Measurements from ENCODE around the gene ATP1B3. TPM values are rescaled to one million over a fixed set of nuclear protein-coding genes. Genes with fewer than 3 reads are reported as not detected.
A peak's percentile ranks its signal among the peaks of the same experiment; 100 is the strongest.

ATP1B3 gene
- polyA plus RNA-seq, 4 donors = 174 to 406 (median 258) TPM

DNA sequence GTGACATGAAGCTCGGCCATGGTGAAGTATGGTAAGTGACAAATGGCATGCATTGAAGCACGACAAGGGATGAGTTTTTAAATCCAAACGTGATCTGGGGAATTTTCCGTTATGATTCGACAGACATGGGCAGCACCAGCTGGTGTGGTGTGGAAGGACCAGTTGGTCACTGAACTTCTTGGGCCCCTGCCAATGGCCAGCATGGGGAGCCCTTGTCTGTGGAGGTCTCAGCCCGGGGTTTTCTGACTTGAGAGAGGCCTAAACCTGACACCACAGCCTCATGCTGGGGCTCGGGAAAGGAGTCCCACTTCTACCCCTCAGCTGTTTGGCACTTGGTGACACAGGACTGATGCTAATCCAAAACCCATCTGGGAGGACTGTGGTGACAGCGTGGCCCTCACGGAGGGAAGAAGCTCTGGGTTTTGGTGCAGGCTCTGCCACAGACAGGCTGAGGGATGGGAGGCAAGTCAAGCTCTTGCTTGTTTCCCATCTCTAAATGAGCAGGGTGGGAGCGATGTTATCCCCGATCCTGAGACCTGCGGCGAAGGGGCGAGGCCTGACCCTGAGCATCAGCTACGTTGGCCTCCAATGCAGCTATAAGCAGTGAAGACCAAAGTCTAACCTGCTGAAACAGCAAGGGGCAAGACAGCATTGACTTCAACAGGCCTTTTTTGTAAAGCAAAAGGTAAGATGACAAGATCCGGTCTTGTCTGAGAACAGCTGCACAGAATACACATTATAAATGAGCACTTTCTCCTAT is 69.5 kb downstream of the ATP1B3 start:
- 75 to 79% (median 78%) methylated on average over 16 of the region's 16 CpGs for WGBS, 3 donors
- no peak for FAIRE-seq
- Histone ChIP-seq H3K4me1 (ENCODE audit: control insufficient read depth in 3 of 3, insufficient read depth in 2 of 3, low read depth in 1 of 3, low read length in 2 of 3) (peaks cover 0 to 39% (median 0%) of the 10 kb centered on the region in 3 donors), H3K9me3 (ENCODE audit: control insufficient read depth in 2 of 2, insufficient read depth in 1 of 2, low read depth in 1 of 2, low read length in 1 of 2) (peaks cover 0 to 26% of the 10 kb centered on the region in 2 donors), H3K27me3 (ENCODE audit: control insufficient read depth in 3 of 3, insufficient read depth in 3 of 3, low read length in 3 of 3) (no peaks in the 10 kb centered on the region), H3K4me3 (ENCODE audit: low read depth in 1 of 3, low read length in 3 of 3) (no peak overlapping the region), H3K36me3 (ENCODE audit: control insufficient read depth in 3 of 3, insufficient read depth in 2 of 3, low read depth in 1 of 3, low read length in 3 of 3) (peaks cover 0 to 32% (median 0%) of the 10 kb centered on the region in 3 donors), H3K27ac (ENCODE audit: low read depth in 1 of 3, low read length in 2 of 3) (peak overlapping the region in 1 of 3 donors; percentile 74)
- DNase-seq = peak; percentile 23 to 51

DNA sequence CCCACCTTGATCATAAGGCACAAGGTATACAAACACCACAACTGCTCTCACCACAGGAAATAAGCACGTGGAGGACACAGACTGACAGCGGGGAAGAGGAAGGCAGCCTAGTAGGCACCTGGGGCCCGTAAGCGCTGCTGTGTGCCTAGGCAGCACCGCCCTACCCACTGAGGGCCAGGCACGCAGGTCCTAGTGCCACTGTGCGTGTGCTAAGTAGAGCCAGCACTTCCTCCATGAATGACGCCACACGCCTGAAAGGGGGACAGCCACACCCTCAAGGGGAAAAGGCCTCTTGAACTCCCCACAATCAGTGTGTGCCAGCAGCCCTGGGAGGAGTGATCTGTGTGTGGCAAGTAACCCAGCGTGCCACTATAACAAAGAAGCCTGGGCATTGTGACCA is 73.0 kb downstream of the ATP1B3 start:
- H3K36me3 ChIP-seq (ENCODE audit: control insufficient read depth in 3 of 3, insufficient read depth in 2 of 3, low read depth in 1 of 3, low read length in 3 of 3) = peaks cover 2 to 33% (median 3%) of the 10 kb centered on the region in 3 donors
- H3K4me3 ChIP-seq (ENCODE audit: low read depth in 1 of 3, low read length in 3 of 3) = no peak overlapping the region
- H3K27ac ChIP-seq (ENCODE audit: low read depth in 1 of 3, low read length in 2 of 3) = peak overlapping the region in 1 of 3 donors; percentile 86
- peaks cover 0 to 31% (median 0%) of the 10 kb centered on the region in 3 donors for H3K4me1 ChIP-seq (ENCODE audit: control insufficient read depth in 3 of 3, insufficient read depth in 2 of 3, low read depth in 1 of 3, low read length in 2 of 3)
- DNase-seq (no peak), FAIRE-seq (no peak)
- peaks cover 0 to 2% of the 10 kb centered on the region in 2 donors for H3K9me3 ChIP-seq (ENCODE audit: control insufficient read depth in 2 of 2, insufficient read depth in 1 of 2, low read depth in 1 of 2, low read length in 1 of 2)
- no peaks in the 10 kb centered on the region for H3K27me3 ChIP-seq (ENCODE audit: control insufficient read depth in 3 of 3, insufficient read depth in 3 of 3, low read length in 3 of 3)
- 89 to 93% (median 91%) methylated on average over 10 of the region's 10 CpGs for WGBS, 3 donors

DNA sequence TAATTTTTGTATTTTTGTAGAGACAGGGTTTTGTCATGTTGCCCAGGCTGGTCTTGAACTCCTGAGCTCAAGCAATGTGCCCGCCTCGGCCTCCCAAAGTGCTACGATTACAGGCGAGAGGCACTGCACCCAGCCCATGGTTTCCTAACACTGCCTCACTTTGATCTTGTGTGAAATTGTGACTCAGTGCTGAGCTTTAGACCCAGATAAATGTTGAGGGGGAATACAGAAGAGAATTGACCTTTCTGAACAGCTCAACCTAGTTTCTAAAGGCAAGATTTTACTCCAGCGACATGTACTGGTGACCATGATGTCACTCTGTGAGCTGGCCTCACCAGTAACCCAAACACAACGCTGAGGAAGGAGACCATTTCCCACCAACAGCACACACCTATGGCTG is 73.5 kb downstream of the ATP1B3 start:
- Histone ChIP-seq H3K4me3 (ENCODE audit: low read depth in 1 of 3, low read length in 3 of 3) (no peak overlapping the region), H3K36me3 (ENCODE audit: control insufficient read depth in 3 of 3, insufficient read depth in 2 of 3, low read depth in 1 of 3, low read length in 3 of 3) (peaks cover 2 to 32% (median 3%) of the 10 kb centered on the region in 3 donors), H3K27me3 (ENCODE audit: control insufficient read depth in 3 of 3, insufficient read depth in 3 of 3, low read length in 3 of 3) (no peaks in the 10 kb centered on the region), H3K27ac (ENCODE audit: low read depth in 1 of 3, low read length in 2 of 3) (peak overlapping the region in 1 of 3 donors; percentile 86), H3K9me3 (ENCODE audit: control insufficient read depth in 2 of 2, insufficient read depth in 1 of 2, low read depth in 1 of 2, low read length in 1 of 2) (no peaks in the 10 kb centered on the region), H3K4me1 (ENCODE audit: control insufficient read depth in 3 of 3, insufficient read depth in 2 of 3, low read depth in 1 of 3, low read length in 2 of 3) (peaks cover 0 to 31% (median 0%) of the 10 kb centered on the region in 3 donors)
- WGBS, 3 donors = 55 to 71% (median 58%) methylated on average over 6 of the region's 6 CpGs
- no peak for FAIRE-seq
- DNase-seq = peak; percentile 67 to 79

DNA sequence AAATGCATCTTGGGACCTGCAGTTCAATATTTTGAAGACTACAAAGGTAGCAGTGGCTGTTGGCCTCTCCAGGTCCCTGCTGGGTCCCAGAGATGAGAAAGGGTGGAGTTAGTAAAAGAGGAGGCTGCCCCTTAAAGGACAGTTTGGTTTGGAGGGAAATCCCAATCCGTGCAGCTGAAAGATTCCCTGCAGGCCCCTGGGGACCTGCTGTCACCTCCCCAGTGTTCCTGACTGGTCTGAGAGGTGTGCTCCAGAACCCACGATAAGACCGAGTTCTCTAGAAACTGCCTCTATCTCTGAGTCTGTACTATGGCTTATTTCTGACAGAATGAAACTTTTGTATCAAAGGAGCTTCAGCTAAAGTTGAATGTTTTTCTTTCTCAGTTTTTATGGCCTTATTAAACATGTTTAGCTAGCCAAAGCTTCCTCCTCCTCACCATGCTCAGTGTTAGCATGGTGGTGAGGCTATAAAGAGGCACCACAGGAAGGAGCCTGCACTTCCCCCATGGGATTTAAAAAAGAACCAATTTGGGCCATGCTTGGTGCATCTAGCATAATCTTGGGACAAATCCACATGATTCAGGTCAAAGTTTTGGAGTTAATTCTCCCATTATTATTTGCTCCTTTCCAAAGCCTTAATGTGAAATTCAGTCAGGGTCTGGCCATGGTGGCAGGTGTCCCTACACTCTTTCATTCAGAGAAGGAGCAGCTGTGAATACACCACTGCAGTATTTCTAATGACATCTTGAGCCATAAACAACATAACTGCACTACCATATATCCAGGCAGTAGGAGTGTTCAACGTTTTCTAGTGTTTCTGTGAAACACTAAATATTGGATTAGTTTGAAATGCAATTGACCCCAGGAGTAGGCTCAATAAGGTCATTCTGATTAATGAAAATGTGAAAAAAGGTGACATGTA is 74.4 kb downstream of the ATP1B3 start:
- peaks cover 3 to 29% (median 5%) of the 10 kb centered on the region in 3 donors for H3K36me3 ChIP-seq (ENCODE audit: control insufficient read depth in 3 of 3, insufficient read depth in 2 of 3, low read depth in 1 of 3, low read length in 3 of 3)
- WGBS, 3 donors = 63 to 72% (median 71%) methylated on average over 4 of the region's 4 CpGs
- H3K4me3 ChIP-seq (ENCODE audit: low read depth in 1 of 3, low read length in 3 of 3) = no peak overlapping the region
- FAIRE-seq (no peak), DNase-seq (no peak)
- H3K4me1 ChIP-seq (ENCODE audit: control insufficient read depth in 3 of 3, insufficient read depth in 2 of 3, low read depth in 1 of 3, low read length in 2 of 3) = peaks cover 0 to 29% (median 0%) of the 10 kb centered on the region in 3 donors
- no peaks in the 10 kb centered on the region for H3K9me3 ChIP-seq (ENCODE audit: control insufficient read depth in 2 of 2, insufficient read depth in 1 of 2, low read depth in 1 of 2, low read length in 1 of 2)
- H3K27me3 ChIP-seq (ENCODE audit: control insufficient read depth in 3 of 3, insufficient read depth in 3 of 3, low read length in 3 of 3) = no peaks in the 10 kb centered on the region
- peak overlapping the region in 1 of 3 donors; percentile 86 for H3K27ac ChIP-seq (ENCODE audit: low read depth in 1 of 3, low read length in 2 of 3)

DNA sequence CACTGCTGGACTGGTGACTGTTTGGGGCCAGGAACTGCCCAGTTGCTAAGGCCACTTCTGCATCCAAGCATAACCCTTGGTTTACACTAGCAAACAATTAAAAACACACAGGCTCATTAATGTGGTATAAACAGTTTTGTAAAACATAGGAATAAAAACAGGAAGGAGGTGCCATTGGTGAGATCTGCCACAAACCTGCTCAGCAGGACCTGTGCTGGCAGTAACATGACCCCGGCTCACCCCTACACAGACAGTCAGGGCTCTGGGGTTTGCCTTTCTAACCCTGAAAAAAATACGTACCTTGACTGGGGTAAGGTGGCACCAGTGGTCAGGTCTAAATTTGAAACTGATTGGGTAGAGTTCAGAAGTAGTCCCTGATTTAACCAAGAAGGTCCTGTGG is 76.2 kb downstream of the ATP1B3 start:
- FAIRE-seq = no peak
- H3K9me3 ChIP-seq (ENCODE audit: control insufficient read depth in 2 of 2, insufficient read depth in 1 of 2, low read depth in 1 of 2, low read length in 1 of 2) = no peaks in the 10 kb centered on the region
- H3K36me3 ChIP-seq (ENCODE audit: control insufficient read depth in 3 of 3, insufficient read depth in 2 of 3, low read depth in 1 of 3, low read length in 3 of 3) = peaks cover 5 to 37% (median 6%) of the 10 kb centered on the region in 3 donors
- no peaks in the 10 kb centered on the region for H3K27me3 ChIP-seq (ENCODE audit: control insufficient read depth in 3 of 3, insufficient read depth in 3 of 3, low read length in 3 of 3)
- H3K4me3 ChIP-seq (ENCODE audit: low read depth in 1 of 3, low read length in 3 of 3) = no peak overlapping the region
- DNase-seq = no peak
- peaks cover 0 to 21% (median 0%) of the 10 kb centered on the region in 3 donors for H3K4me1 ChIP-seq (ENCODE audit: control insufficient read depth in 3 of 3, insufficient read depth in 2 of 3, low read depth in 1 of 3, low read length in 2 of 3)
- 88 to 96% (median 90%) methylated on average over 2 of the region's 2 CpGs for WGBS, 3 donors
- no peak overlapping the region for H3K27ac ChIP-seq (ENCODE audit: low read depth in 1 of 3, low read length in 2 of 3)

DNA sequence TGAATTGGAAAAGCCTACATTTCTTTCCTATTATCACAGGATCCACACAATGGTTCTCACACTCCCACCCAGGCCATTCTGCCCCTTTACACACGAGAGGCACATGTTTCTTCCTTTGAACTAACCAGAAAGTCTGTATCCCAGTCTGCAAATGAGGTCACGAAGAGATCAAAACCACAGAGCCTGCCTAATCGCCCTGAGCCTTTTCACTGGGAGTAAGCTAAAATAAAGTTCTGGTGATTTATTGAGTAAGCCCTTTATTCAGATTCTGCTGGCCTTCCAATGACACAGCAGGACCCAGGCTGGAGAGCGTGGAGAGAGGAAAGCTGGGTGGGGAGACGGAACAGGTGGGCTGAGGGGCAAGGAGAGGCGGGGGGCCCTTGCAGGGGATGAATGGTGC is 78.7 kb downstream of the ATP1B3 start:
- peaks cover 0 to 14% (median 0%) of the 10 kb centered on the region in 3 donors for H3K4me1 ChIP-seq (ENCODE audit: control insufficient read depth in 3 of 3, insufficient read depth in 2 of 3, low read depth in 1 of 3, low read length in 2 of 3)
- H3K27me3 ChIP-seq (ENCODE audit: control insufficient read depth in 3 of 3, insufficient read depth in 3 of 3, low read length in 3 of 3) = no peaks in the 10 kb centered on the region
- no peaks in the 10 kb centered on the region for H3K9me3 ChIP-seq (ENCODE audit: control insufficient read depth in 2 of 2, insufficient read depth in 1 of 2, low read depth in 1 of 2, low read length in 1 of 2)
- no peak overlapping the region for H3K4me3 ChIP-seq (ENCODE audit: low read depth in 1 of 3, low read length in 3 of 3)
- DNase-seq (no peak), FAIRE-seq (no peak)
- H3K36me3 ChIP-seq (ENCODE audit: control insufficient read depth in 3 of 3, insufficient read depth in 2 of 3, low read depth in 1 of 3, low read length in 3 of 3) = peaks cover 7 to 37% (median 9%) of the 10 kb centered on the region in 3 donors
- 68 to 87% (median 85%) methylated on average over 6 of the region's 6 CpGs for WGBS, 3 donors
- H3K27ac ChIP-seq (ENCODE audit: low read depth in 1 of 3, low read length in 2 of 3) = no peak overlapping the region

DNA sequence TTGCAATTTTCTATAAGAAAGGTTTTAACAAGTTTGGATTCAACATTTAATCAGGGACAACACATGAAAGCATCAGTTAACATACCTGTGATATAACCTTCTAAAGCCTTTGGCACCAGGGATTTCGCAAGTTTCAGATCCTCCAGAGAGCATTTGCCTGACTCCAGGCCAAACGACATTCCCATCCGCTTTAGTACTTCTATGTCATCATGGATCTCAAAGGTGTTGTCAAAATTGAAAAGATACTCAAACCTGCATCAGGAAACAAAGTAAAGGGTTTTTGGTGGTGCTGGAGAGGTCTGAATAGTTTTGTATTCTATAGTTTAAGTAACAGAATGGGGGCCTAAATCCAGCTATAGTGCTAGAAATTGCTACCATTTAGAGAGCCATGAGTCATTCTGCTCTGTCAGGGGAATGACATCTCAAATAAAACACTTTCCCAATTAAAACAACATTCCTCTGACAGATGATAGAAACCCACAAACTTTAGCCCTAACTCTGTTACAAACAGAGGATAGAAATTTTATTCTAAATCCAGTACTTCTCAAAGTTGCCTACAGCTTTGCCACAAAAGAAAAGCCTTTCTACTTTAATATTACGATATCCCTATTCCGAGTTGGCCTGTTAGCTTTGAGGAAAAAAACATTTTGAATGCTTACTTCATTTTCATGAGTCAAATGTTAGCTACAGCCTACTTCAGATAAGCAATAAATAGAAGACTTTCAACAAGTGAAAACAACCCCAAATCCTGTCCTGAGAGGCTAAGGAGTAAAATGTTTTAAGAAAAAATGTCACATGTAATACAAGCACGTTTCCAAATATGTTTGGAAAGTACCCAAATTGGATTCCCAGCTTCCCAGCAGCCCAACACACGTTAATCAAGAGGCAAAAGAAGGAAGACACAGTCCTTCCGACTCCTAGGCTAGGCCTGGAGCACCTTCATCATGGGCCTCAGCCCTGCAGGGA is 83.4 kb downstream of the ATP1B3 start:
- no peaks in the 10 kb centered on the region for H3K9me3 ChIP-seq (ENCODE audit: control insufficient read depth in 2 of 2, insufficient read depth in 1 of 2, low read depth in 1 of 2, low read length in 1 of 2)
- FAIRE-seq = no peak
- H3K4me1 ChIP-seq (ENCODE audit: control insufficient read depth in 3 of 3, insufficient read depth in 2 of 3, low read depth in 1 of 3, low read length in 2 of 3) = no peaks in the 10 kb centered on the region
- peak overlapping the region in 1 of 3 donors; percentile 69 for H3K27ac ChIP-seq (ENCODE audit: low read depth in 1 of 3, low read length in 2 of 3)
- no peaks in the 10 kb centered on the region for H3K27me3 ChIP-seq (ENCODE audit: control insufficient read depth in 3 of 3, insufficient read depth in 3 of 3, low read length in 3 of 3)
- no peak for DNase-seq
- peaks cover 3 to 55% (median 12%) of the 10 kb centered on the region in 3 donors for H3K36me3 ChIP-seq (ENCODE audit: control insufficient read depth in 3 of 3, insufficient read depth in 2 of 3, low read depth in 1 of 3, low read length in 3 of 3)
- H3K4me3 ChIP-seq (ENCODE audit: low read depth in 1 of 3, low read length in 3 of 3) = no peak overlapping the region
- 73 to 87% (median 79%) methylated on average over 8 of the region's 8 CpGs for WGBS, 3 donors
